ENCODE data around the gene METTL27.

The METTL27 gene

GRCh38 chr7:73834626-73835191 lies 7.6 kb downstream of the METTL27 start:
- TF ChIP-seq NFRKB (IDR thresholded peaks at IDR 0.05) (no peak), BHLHE40 (IDR thresholded peaks at IDR 0.05; ENCODE audit: borderline replicate concordance) (no peak), FOXM1 (IDR thresholded peaks at IDR 0.05; ENCODE audit: borderline replicate concordance) (no peak), TARDBP (IDR thresholded peaks at IDR 0.05) (no peak), ZNF384 (IDR thresholded peaks at IDR 0.05) (no peak), LEF1 (IDR thresholded peaks at IDR 0.05; ENCODE audit: borderline replicate concordance) (no peak), SP1 (IDR thresholded peaks at IDR 0.05) (no peak), PKNOX1 (IDR thresholded peaks at IDR 0.05) (no peak), ELF4 (IDR thresholded peaks at IDR 0.05) (no peak), CTBP1 (IDR thresholded peaks at IDR 0.05; ENCODE audit: borderline replicate concordance) (no peak), L3MBTL2 (conservative IDR thresholded peaks at IDR 0.05) (no peak), SUZ12 (IDR thresholded peaks at IDR 0.05) (no peak), FOXK2 (IDR thresholded peaks at IDR 0.05) (no peak), HDGF (IDR thresholded peaks at IDR 0.05; ENCODE audit: borderline replicate concordance) (no peak), ARNT (IDR thresholded peaks at IDR 0.05) (no peak), FOXA1 (IDR thresholded peaks at IDR 0.05) (no peak)
- no peak for DNase-seq (ENCODE audit: extremely low spot score)
- ChIA-PET CTCF (interaction anchor here (0.6 kb wide), 1 partner anchor 20 kb away, joined by 3 read pairs; no protein-coding TSS in a partner anchor), POLR2A (interaction anchor here (1.1 kb wide), 1 partner anchor 7 kb away, joined by 4 read pairs; the partner anchor contains the start of gene METTL27)

- TF ChIP-seq PKNOX1 (IDR thresholded peaks at IDR 0.05) (no peak), SP1 (IDR thresholded peaks at IDR 0.05) (no peak), ARNT (IDR thresholded peaks at IDR 0.05) (no peak), FOXM1 (IDR thresholded peaks at IDR 0.05; ENCODE audit: borderline replicate concordance) (no peak), TARDBP (IDR thresholded peaks at IDR 0.05) (no peak)
- no peak for DNase-seq (ENCODE audit: extremely low spot score)
- ChIA-PET CTCF (no interaction called here), POLR2A (interaction anchor here (1.1 kb wide), 1 partner anchor 9 kb away, joined by 4 read pairs; the partner anchor contains the start of gene METTL27)
These were observed 8.9 kb downstream of the METTL27 start for GRCh38 chr7:73833251-73833919.

- ChIA-PET POLR2A (no interaction called here), CTCF (no interaction called here)
- no peak for TF ChIP-seq SUZ12 (IDR thresholded peaks at IDR 0.05)
- no peak for TF ChIP-seq ELF4 (IDR thresholded peaks at IDR 0.05)
- TF ChIP-seq LEF1 (IDR thresholded peaks at IDR 0.05; ENCODE audit: borderline replicate concordance): no peak
- no peak for DNase-seq (ENCODE audit: extremely low spot score)
These were observed 9.5 kb downstream of the METTL27 start for GRCh38 chr7:73832806-73833205.

- no peak for DNase-seq (ENCODE audit: extremely low spot score)
- POLR2A ChIA-PET: no interaction called here
These were observed 10.3 kb downstream of the METTL27 start for GRCh38 chr7:73831834-73832651.

GRCh38 chr7:73831584-73831833 lies 10.8 kb downstream of the METTL27 start:
- TF ChIP-seq SUZ12 (IDR thresholded peaks at IDR 0.05): no peak
- POLR2A ChIA-PET: no interaction called here
- CTCF ChIA-PET: no interaction called here
- DNase-seq (ENCODE audit: extremely low spot score): no peak

More at GRCh38 chr7:73831834-73832651, 10.3 kb downstream of the METTL27 start:
- TF ChIP-seq TARDBP (IDR thresholded peaks at IDR 0.05) (no peak), FOXA1 (IDR thresholded peaks at IDR 0.05) (no peak), SUZ12 (IDR thresholded peaks at IDR 0.05) (no peak), NFRKB (IDR thresholded peaks at IDR 0.05) (no peak), CTBP1 (IDR thresholded peaks at IDR 0.05; ENCODE audit: borderline replicate concordance) (no peak), SP1 (IDR thresholded peaks at IDR 0.05) (no peak), FOXM1 (IDR thresholded peaks at IDR 0.05; ENCODE audit: borderline replicate concordance) (no peak), ZNF384 (IDR thresholded peaks at IDR 0.05) (no peak), BHLHE40 (IDR thresholded peaks at IDR 0.05; ENCODE audit: borderline replicate concordance) (no peak), LEF1 (IDR thresholded peaks at IDR 0.05; ENCODE audit: borderline replicate concordance) (no peak), ELF4 (IDR thresholded peaks at IDR 0.05) (no peak), FOXK2 (IDR thresholded peaks at IDR 0.05) (no peak), L3MBTL2 (conservative IDR thresholded peaks at IDR 0.05) (no peak), ARNT (IDR thresholded peaks at IDR 0.05) (no peak), PKNOX1 (IDR thresholded peaks at IDR 0.05) (no peak), HDGF (IDR thresholded peaks at IDR 0.05; ENCODE audit: borderline replicate concordance) (no peak)
- CTCF ChIA-PET: no interaction called here

Data from HEK293T (cell line).